ENCODE results near the gene IFIT1.
"Not testable (repeated sequence)": the region's sequence is repeated elsewhere in the genome, so short reads cannot be mapped to it uniquely, and the experiment has no call there.

IFIT1 gene

DNA sequence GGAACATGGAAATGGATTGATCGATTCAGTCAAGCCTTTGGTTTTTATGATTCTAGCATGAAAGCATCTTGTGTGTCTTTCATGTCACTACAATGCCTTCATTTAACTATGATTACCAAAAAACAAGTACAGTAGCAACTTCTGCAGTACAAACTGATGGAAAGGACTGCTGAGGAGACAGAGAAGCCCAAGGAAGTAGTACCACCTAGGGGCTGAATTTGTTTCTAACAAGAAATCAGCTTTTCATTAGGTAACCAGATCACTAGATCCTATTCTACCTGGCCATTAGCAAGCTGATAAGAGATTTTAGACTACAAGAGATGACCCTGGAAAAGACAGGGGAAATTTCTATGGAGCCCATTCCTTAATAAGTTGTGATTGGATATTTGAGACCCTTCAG is 3.2 kb upstream of the IFIT1 start:
- H3K4me3 ChIP-seq (ENCODE audit: low read depth, low read length): no peak overlapping the region
- TF ChIP-seq, protein P1, sequence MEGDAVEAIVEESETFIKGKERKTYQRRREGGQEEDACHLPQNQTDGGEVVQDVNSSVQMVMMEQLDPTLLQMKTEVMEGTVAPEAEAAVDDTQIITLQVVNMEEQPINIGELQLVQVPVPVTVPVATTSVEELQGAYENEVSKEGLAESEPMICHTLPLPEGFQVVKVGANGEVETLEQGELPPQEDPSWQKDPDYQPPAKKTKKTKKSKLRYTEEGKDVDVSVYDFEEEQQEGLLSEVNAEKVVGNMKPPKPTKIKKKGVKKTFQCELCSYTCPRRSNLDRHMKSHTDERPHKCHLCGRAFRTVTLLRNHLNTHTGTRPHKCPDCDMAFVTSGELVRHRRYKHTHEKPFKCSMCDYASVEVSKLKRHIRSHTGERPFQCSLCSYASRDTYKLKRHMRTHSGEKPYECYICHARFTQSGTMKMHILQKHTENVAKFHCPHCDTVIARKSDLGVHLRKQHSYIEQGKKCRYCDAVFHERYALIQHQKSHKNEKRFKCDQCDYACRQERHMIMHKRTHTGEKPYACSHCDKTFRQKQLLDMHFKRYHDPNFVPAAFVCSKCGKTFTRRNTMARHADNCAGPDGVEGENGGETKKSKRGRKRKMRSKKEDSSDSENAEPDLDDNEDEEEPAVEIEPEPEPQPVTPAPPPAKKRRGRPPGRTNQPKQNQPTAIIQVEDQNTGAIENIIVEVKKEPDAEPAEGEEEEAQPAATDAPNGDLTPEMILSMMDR (IDR thresholded peaks at IDR 0.05; ENCODE audit: control insufficient read depth, extremely low read depth, insufficient read depth): peak; percentile 33
- DNase-seq (ENCODE audit: low read depth): no peak

DNA sequence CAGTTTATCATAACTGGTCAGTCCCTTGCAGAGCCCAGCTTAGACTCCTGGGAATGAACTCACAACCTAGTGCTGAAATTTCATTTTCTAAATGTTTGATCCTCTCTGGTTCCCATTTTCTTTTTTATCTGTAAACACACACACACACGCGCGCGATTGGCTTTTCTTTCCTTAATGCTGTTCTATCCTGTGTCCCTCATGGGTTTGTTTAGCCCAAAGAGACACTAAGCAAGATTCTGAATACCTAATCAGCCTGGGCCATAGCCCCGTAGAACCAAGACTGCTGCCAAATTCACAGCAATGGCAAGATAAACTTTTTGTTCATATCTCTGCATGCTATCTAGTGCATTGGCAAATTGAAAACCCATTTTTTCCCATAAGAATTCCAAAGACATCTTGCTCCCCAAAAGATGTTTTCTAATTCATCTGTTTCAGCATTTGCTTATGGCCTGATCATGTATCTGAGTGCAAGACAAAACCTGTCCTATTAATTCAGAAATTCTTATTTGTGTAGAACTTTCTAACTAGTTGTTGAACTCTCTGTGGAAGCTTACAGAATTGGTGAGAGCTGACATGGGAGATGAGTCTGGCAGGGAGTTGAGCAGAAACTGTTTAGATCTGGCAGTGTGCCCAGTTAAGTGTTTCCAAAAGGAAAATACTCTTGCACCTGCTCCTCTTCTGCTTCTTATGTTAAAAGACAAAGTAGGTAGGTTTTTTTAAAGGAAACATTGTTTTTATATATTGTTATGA is 1.8 kb upstream of the IFIT1 start:
- no peak overlapping the region for H3K4me3 ChIP-seq (ENCODE audit: low read depth, low read length)
- TF ChIP-seq, protein P1 (IDR thresholded peaks at IDR 0.05; ENCODE audit: control insufficient read depth, extremely low read depth, insufficient read depth): no peak
- DNase-seq (ENCODE audit: low read depth): no peak

DNA sequence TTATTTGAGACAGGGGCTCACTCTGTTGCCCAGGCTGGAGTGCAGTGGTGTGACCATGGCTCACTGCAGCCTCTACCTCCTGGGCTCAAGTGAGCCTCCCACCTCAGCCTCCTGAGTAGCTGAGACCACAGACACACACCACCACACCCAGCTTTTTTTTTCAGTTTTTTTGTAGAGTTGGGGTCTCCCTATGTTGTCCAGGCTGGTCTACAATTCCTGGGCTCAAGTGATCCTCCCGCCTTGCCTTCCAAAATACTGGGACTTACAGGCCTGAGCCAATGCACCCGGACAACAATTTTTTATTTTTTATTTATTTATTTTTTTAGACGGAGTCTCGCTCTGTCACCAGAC is 1.2 kb upstream of the IFIT1 start:
- DNase-seq (ENCODE audit: low read depth); H3K4me3 ChIP-seq (ENCODE audit: low read depth, low read length): not testable (repeated sequence)

DNA sequence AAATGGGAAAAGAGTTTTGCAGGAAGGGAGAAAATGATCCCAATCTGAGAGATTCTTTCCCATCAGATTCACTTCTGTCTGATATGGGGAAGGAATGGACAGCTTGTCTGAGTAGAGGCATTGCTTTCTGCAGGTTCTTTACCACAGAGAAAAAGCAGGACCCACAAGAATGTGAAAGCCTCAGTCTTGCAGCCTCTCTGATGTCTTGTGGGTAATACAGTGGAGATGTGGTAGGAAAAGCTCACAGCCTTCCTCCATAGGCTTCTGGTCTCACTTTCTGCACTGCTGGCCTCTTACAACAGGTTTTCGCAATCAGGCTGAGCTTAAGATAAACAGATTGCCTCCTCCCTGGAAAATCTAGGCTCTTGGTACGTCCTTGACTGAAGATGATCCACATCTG is 551 bp downstream of the IFIT1 start:
- TF ChIP-seq, protein P1 (IDR thresholded peaks at IDR 0.05; ENCODE audit: control insufficient read depth, extremely low read depth, insufficient read depth): no peak
- peak overlapping the region; percentile 63 for H3K4me3 ChIP-seq (ENCODE audit: low read depth, low read length)
- DNase-seq (ENCODE audit: low read depth): no peak

DNA sequence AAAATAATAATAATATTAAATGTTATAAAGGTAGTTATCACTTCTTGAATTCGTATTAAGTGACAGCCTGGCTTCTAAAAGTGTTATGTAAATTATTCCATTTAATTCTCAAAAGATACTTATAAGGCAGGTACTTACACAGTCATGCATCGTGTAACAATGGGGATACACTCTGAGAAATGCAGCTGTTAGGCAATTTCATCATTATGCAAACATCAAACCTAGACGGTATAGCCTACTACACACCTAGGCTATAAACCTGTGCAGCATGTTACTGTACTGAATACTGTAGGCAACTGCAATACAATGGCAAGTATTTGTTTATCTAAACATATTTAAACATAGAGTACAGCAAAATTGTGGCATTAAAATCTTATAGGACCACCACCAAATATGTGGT is 1.5 kb downstream of the IFIT1 start:
- TF ChIP-seq, protein P1 (IDR thresholded peaks at IDR 0.05; ENCODE audit: control insufficient read depth, extremely low read depth, insufficient read depth): no peak
- no peak for DNase-seq (ENCODE audit: low read depth)
- H3K4me3 ChIP-seq (ENCODE audit: low read depth, low read length): no peak overlapping the region

DNA sequence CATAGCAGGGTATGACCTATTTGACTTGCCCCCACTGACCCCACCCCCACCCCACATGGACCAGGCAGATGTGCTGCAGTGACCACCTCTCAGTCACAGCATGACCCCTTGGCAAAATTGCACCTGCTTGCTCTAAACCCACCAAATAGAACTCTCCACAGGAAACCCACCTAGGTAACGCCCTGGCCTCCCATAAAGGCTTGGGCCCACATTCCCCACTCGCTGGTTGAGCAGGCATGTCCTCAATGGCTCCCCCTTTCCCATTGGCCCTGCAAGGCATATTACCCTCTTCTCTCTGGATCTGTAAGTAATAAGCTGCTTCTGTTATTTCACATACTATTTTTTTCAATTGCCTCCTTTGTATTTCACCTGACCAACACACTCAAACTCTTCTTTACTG is 2.7 kb downstream of the IFIT1 start:
- DNase-seq (ENCODE audit: low read depth): no peak
- TF ChIP-seq, protein P1 (IDR thresholded peaks at IDR 0.05; ENCODE audit: control insufficient read depth, extremely low read depth, insufficient read depth): no peak
- no peak overlapping the region for H3K4me3 ChIP-seq (ENCODE audit: low read depth, low read length)

DNA sequence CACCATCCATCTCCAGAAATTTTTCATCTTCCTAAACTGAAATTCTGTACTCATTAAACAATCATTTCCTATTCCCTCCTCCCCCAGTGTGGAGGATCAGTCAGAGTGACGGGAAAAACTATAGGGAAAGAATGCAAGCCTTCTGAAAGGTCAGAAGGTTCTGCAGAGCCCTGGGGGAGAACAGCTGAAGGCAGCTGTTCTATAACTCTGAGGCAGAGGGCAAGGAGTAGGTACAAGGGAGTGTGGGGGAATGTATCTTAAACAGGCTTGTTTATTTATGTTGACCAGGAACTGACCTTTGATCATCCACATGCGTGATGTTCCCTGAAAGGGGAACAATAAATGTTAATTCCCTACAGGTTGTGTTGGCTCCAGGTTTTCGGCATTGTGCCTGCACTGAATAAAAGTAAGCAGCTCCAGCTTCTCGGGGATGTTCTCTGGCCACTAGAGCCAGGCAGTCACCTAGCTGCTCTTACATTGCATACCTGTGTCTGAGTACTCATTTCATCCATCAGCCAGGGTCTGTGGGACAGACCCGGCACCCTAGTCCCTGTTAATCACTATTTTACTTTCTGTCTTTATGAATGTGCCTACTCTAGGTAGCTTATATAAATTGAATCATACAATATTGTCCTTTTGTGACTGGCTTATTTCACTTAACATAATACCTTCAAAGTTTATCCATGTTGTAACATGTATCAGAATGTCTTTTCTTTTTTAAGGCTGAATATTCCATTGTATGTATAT is 5.8 kb downstream of the IFIT1 start:
- no peak for DNase-seq (ENCODE audit: low read depth)
- H3K4me3 ChIP-seq (ENCODE audit: low read depth, low read length): no peak overlapping the region
- TF ChIP-seq, protein P1 (IDR thresholded peaks at IDR 0.05; ENCODE audit: control insufficient read depth, extremely low read depth, insufficient read depth): no peak

Measured in LNCaP clone FGC (cell line).